Glutamatergic neuron (in vitro differentiated cells): Measurements from ENCODE around the gene OTUD1. TPM values are rescaled to one million over a fixed set of nuclear protein-coding genes. Genes with fewer than 3 reads are reported as not detected.

ENCODE experiments used
- DNase-seq: peaks from one replicate; pipeline ENCODE4 v3.0.0; 2022
- H3K27ac Mint-ChIP-seq: one replicate; pipeline ENCODE4 v1.8.0; 2020; ENCODE audit warnings: mild to moderate bottlenecking, mixed read lengths, inconsistent platforms; ENCODE audit not compliant: unreplicated experiment
- H3K27me3 Mint-ChIP-seq: one replicate; pipeline ENCODE4 v1.8.0; 2020; ENCODE audit warnings: mild to moderate bottlenecking, moderate library complexity, mixed read lengths, inconsistent platforms; ENCODE audit not compliant: unreplicated experiment
- H3K36me3 Mint-ChIP-seq: one replicate; pipeline ENCODE4 v1.8.0; 2020; ENCODE audit warnings: mild to moderate bottlenecking, mixed read lengths, inconsistent platforms; ENCODE audit not compliant: unreplicated experiment
- H3K4me1 Mint-ChIP-seq: one replicate; pipeline ENCODE4 v1.8.0; 2020; ENCODE audit warnings: mild to moderate bottlenecking, low read depth, mixed read lengths, inconsistent platforms; ENCODE audit not compliant: unreplicated experiment
- H3K4me3 Mint-ChIP-seq: one replicate; pipeline ENCODE4 v1.8.0; 2020; ENCODE audit warnings: mild to moderate bottlenecking, mixed read lengths, inconsistent platforms; ENCODE audit not compliant: unreplicated experiment
- H3K9me3 Mint-ChIP-seq: one replicate; pipeline ENCODE4 v1.8.0; 2020; ENCODE audit warnings: mild to moderate bottlenecking, moderate library complexity, mixed read lengths, inconsistent platforms; ENCODE audit not compliant: unreplicated experiment
- CTCF ChIP-seq: fragments of 200-600 bp; sonication (generic); IDR thresholded peaks from one replicate; pipeline ENCODE4 v1.5.0; 2021; ENCODE audit not compliant: partially characterized antibody, unreplicated experiment
- microRNA-seq: library from miRNA; unstranded; fragments of <30 nt; microRNA quantifications from one replicate; pipeline ENCODE4, GENCODE V29; 2020; ENCODE audit not compliant: unreplicated experiment
- total RNA-seq: library from RNA; stranded (reverse); fragmentation: NEBNext Ultra II Directional; extraction: Animal tissue kit (Norgen Biotek cat#: 25700); gene quantifications from one replicate; pipeline ENCODE4 v1.2.1, GENCODE V29; 2021; ENCODE audit not compliant: unreplicated experiment

Gene OTUD1
- total RNA-seq, 1 donor from 2014 or later, result 1.8 TPM

- no peaks in the 10 kb centered on the region for H3K4me1 Mint-ChIP-seq
- H3K27me3 Mint-ChIP-seq, result peaks cover under 1% of the 10 kb centered on the region
- no peak for TF ChIP-seq CTCF
- H3K4me3 Mint-ChIP-seq, result no peak overlapping the region
- DNase-seq, result no peak
- H3K36me3 Mint-ChIP-seq, result no peaks in the 10 kb centered on the region
- H3K9me3 Mint-ChIP-seq, result no peaks in the 10 kb centered on the region
- H3K27ac Mint-ChIP-seq, result no peak overlapping the region
Observed at GRCh38 chr10:23481363-23481961, 42.6 kb downstream of the OTUD1 start.

- no peak for DNase-seq
- Mint-ChIP-seq H3K4me1 (no peaks in the 10 kb centered on the region), H3K36me3 (no peaks in the 10 kb centered on the region), H3K4me3 (no peak overlapping the region), H3K9me3 (no peaks in the 10 kb centered on the region), H3K27me3 (no peaks in the 10 kb centered on the region), H3K27ac (no peak overlapping the region)
- no peak for TF ChIP-seq CTCF
Observed at GRCh38 chr10:23490115-23490514, 51.2 kb downstream of the OTUD1 start.

Small RNAs within 50 kb of the gene (microRNA-seq; reads per million reads assigned to microRNA genes)
- gene MIR1254-2, result not detected

Other genes with a start within 250 kb of the OTUD1 start
- not detected for gene PTF1A, start 246.8 kb upstream of the OTUD1 start, total RNA-seq
- gene C10orf67, start 94.3 kb upstream of the OTUD1 start, total RNA-seq, result not detected